GM23248 (cell line): ENCODE measurements around the gene QPCTL.

Experiments used
- EZH2 ChIP-seq: fragments of 200-600 bp; sonication (generic); IDR thresholded peaks from 2 replicates; pipeline ENCODE4 v1.6.1; 2018; ENCODE audit warnings: antibody characterized with exemption, mild to moderate bottlenecking; ENCODE audit not compliant: insufficient read depth, poor library complexity, severe bottlenecking
- EZH2phosphoT487 ChIP-seq: fragments of 200-600 bp; sonication (generic); IDR thresholded peaks from 2 replicates; pipeline ENCODE4 v1.6.1; 2018; ENCODE audit warnings: antibody characterized with exemption, moderate library complexity, mild to moderate bottlenecking, low read depth; ENCODE audit not compliant: insufficient read depth

DNA sequence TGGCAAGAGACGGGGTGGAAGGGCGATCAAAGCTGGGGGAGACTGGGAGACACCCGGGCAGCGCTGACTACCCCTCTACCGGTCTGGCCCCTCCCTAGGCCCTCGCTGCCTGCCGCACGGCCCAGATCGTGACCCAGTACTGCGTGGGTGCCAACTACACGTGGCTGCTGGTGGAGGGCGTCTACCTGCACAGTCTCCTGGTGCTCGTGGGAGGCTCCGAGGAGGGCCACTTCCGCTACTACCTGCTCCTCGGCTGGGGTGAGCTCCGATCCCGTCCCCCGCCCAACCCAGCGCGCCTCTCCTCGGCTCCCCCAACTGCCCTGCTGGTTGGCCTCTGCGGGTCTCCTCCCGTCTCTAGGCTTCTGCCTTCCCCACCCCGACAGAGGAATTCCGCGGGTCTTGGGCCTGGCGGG lies 15.6 kb upstream of the QPCTL start:
- TF ChIP-seq EZH2 = no peak
- no peak for TF ChIP-seq EZH2phosphoT487
